GM18519 (cell line): ENCODE measurements around the gene PNPLA2.

ENCODE experiments used
- ATAC-seq: cut with Tn5 transposase; IDR thresholded peaks from one replicate; pipeline ENCODE4 v1.9.1; 2021; ENCODE audit warnings: mild to moderate bottlenecking, moderate library complexity; ENCODE audit not compliant: unreplicated experiment, low FRiP score

The PNPLA2 gene

DNA sequence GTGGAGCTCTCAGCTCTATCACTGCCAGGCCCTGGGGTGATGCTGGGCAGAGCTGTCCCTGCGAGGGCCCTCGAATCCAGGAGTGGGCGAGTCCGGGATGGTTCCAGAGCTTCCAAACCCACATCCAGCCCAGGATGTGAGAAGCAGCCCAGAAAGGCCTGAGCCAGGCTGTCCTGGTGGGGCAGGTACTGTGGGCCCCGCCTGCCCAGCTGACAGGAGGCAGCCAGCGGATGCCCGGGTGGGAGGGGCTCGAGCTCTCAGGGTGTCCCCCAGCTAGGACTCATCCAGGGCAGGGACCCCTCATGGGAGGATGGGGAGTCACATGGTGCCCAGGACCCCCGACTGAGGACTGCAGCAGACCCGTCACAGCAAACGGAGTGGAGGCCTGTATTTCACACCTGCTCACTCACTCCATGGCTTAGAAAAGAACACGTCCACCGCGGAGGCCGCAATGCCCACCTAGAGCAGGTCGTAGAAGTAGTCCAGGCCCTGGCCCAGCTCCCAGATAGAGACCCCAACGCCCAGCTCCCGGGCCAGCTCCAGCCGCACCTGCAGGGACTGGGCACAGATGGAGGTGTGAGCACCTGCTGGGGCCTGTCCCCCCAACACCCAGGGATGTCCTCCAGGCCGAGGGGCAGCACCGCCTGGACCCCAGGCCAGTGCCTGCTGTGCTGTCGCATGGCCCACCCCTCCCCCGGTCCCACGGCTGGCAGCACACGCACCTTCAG lies 50.8 kb downstream of the PNPLA2 start:
- ATAC-seq: no peak

DNA sequence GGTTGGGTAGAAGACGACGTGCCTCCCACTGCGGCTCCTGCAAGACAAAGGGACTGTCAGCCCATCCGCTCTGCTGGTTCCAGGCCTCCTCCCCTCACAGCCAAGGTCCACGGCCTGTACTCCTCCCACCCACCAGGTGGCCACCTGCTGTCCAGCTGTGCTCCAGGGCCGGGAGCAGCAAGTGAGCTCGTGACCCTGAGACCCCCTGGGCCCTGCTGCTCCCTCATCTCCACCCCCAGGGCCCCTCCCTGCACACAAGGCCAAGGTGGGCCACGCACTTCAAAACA lies 51.4 kb downstream of the PNPLA2 start:
- no peak for ATAC-seq

DNA sequence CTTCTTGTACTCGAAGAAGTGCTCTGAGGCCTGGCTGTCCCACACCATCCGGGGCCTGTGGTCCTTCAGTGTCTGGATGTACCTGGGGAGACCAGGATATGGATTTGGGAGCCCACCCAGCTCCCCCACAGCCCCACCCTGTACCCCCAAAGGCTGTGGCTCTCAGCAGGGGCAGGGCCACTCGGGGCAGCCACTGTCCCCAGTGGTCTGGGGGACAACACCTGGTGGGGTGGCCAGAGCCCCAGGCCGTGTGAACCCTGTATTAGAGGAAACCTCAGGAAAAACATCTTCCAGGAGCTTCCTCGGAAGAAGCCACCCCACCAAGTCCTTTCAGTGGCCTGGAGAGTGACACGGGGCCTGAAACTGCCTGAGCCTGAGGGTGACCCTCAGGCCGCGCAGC lies 51.7 kb downstream of the PNPLA2 start:
- ATAC-seq: no peak

DNA sequence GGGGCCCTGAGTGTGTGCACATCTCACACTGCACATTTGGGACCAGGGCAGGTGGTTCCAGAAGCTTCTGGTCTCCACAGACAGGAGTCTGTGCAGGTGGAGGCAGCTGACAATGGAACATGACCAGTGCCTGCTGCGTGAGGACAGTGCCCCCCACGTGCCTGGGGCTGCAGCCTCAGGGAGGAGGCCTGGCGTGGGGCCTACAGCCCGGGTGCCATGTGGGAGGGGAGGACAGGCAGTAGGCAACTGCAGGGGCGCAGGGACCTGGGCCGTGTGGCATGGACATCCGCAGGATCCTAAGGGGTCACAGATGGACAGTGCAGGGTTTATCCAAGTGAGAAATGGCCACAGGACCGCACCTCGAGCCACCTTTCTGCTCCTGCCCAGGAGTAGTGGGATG lies 52.8 kb downstream of the PNPLA2 start:
- ATAC-seq: no peak

DNA sequence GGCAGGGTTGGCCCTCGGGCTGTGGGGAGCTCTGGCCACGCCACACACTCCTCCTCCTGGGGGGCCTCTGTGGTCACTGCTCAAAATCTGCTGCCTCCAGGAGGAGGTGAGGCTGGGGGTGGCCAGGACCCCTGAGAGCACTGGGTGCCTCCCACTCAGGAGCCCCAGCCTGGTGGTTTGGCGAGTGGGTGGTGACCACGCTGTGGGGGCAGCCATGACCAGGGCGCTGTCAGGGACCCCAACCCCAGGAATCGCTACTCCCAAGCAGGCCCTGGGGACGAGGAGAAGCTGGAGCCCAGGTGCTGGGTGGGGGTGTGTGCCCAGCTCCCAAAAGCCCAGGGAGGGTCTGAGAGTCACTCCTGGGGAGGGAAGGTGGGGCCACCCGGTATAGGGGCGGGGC lies 54.1 kb downstream of the PNPLA2 start:
- no peak for ATAC-seq

DNA sequence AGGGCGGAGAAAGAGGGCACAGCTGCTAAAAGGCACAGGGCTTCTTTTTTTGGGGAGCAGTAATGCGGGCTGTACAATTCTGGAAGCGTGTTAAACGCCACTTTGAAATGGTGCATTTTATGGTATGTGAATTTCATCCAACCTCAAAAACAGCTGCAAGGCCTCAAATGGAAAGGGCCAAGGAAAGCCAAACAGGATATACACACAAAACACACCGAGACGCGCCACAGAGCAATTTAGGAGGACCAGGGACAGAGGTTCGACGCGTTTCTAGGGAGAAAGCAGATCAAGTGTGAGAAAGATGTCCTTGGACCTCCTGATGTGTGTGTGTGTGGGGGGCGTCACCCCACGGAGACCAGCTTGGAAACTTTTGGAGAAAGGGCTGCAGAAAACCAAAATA lies 55.0 kb downstream of the PNPLA2 start:
- no peak for ATAC-seq
